ENCODE results near the gene FOXE3.
"Not testable (repeated sequence)": the region's sequence is repeated elsewhere in the genome, so short reads cannot be mapped to it uniquely, and the experiment has no call there.

The FOXE3 gene

DNA sequence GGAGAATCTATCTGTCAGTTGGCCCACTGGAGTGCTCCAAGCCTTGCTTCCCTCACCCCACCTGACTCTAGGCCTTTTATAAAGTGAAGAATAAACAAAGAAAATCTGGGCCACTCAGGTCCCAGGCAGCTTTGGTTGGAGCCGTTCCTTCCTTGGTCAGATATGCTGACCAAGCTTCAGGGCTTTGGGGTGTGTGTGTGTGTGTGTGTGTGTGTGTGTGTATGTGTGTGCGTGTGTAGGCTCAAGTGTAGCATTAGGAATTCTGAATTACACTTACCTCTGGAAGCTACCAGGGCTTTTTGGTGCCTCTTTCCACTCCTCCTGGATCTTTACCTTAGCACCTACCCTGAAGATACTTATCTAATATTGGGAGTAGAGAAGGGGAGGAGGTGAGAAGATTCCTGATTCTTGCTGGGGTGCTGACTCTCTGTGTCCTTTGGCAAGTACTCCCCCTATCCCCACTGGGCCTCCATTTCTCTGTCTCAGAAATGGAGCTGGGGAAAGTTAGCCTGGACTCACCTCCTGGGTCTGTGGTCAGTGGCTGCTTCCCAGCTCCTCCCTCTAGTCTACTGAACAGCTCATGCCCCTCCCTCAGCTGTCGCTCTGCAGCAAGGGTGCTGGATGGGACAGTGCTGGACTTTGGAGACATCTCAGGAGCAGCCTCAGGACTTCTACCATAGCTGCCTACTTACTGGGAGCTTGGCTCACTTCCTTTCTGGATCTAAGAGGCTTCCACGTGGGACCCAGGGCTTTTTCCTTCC lies 32.6 kb downstream of the FOXE3 start:
- DNase-seq (ENCODE audit: low read depth in 2 of 2) = no peak

DNA sequence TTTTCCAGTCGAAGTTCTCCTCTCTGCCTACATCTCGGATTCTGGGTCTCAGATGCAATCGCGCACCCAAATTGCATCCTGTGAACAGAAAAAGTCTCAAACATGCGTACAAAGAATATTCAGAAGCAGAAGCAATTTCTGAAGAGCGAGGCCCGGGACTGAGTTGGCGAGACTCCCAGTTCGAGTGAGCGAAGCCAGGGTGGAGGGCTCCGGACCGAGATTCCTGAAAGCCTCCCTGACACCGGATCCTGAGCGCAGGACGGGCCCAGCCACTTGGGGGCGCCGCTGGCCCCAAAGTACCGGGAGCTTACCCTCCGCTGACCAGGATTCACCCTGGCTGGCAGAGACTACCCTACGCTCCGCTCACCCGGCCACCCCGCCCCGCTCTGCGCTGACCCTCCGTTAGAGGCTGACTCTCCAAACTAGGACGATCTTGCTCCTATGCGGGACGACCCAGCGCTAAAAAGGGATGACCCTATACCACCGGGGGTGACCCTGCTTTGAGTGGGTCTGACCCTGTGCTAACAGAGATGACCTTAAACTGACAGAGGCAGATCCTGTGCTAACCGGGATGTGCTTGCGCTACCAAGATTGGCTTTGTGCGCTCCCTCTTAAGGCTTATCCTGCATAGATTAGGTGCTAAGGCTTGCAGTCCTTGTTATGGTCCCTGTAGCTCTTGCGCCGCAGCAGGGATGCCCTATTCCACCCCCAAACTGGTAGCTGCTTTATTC lies 33.9 kb downstream of the FOXE3 start:
- no peak for DNase-seq (ENCODE audit: low read depth in 2 of 2)

DNA sequence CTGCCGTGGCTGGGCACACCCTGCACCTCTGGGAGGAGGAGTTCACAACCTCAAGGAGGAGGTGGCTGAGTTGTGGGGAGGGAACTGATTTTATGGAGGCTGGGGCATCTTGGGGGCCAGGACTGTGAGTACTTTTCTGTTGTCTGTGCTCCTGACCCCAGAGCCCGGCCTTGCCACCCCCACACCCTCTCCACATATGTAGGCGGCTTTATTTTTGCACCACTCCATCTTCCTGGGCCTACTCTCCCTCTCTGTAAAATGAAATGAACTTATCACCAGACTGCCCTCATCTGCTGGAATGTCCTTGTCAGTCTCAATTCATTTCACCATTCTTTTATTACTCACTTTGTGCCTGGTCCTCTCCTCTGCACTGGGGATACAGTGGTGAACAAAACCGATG lies 34.5 kb downstream of the FOXE3 start:
- DNase-seq (ENCODE audit: low read depth in 2 of 2) = no peak

DNA sequence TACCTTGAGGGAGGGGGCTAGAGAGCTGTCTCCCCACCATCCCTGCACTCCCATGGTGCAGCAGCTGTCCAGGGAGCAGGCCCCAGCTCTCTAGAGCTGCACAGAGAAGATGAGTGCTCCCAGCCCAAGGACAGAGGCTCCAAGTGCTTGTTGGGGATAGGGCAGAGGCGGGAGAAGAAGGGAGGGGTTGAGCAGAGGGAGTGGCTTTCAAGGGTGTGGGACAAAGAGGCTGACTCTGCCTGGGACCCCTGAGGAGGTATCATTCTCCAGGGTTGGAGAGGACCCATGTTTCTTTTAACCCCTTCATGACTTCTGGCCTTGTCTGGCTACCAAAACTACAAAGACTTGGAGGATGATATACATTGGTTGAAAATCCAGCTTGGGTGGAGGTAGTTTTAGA lies 36.3 kb downstream of the FOXE3 start:
- DNase-seq (ENCODE audit: low read depth in 2 of 2) = no peak

DNA sequence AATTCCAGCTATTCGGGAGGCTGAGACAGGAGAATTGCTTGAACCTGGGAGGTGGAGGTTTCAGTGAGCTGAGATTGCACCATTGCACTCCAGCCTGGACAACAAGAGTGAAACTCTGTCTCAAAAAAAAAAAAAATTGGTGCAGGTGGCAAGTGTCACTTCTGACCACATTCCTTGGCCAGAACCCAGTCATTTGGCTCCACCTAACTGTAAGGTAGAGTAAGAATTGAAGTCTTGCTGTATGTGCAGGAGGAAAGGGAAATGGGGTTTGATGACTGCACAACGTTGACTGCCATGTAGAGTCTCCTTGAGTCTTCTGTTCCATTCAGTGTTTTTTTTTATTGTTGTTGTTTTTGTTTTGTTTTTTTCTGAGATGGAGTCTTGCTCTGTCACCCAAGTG lies 37.8 kb downstream of the FOXE3 start:
- DNase-seq (ENCODE audit: low read depth in 2 of 2) = not testable (repeated sequence)

DNA sequence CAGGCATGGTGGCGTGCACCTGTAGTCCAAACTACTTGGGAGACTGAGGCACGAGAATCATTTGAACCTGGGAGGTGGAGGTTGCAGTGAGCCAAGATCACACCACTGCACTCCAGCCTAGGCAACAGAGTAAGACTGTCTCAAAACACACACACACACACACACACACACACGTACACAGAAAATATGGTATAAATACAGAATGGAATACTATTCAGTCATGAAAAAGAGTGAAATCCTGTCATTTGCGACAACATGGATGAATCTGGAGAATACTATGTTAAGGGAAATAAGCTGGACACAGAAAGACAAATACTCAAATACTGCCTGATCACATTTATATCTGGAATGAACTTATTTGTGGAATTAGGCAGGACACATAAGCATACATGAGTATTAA lies 40.2 kb downstream of the FOXE3 start:
- no peak for DNase-seq (ENCODE audit: low read depth in 2 of 2)

DNA sequence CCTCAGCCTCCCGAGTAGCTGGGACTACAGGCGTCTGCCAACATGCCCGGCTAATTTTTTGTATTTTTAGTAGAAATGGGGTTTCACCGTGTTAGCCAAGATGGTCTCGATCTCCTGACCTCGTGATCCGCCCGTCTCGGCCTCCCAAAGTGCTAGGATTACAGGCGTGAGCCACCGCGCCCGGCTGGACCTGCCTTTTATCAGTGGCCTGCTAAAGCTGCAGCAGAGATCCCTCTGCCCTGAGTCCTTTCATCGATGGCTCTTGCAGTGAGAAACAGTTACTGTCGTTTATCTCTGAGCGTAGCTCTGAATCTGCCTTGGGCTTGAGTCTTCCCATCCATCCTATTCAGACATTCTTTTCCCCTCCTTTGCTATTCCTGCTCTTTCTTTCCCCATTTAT lies 41.5 kb downstream of the FOXE3 start:
- not testable (repeated sequence) for DNase-seq (ENCODE audit: low read depth in 2 of 2)

DNA sequence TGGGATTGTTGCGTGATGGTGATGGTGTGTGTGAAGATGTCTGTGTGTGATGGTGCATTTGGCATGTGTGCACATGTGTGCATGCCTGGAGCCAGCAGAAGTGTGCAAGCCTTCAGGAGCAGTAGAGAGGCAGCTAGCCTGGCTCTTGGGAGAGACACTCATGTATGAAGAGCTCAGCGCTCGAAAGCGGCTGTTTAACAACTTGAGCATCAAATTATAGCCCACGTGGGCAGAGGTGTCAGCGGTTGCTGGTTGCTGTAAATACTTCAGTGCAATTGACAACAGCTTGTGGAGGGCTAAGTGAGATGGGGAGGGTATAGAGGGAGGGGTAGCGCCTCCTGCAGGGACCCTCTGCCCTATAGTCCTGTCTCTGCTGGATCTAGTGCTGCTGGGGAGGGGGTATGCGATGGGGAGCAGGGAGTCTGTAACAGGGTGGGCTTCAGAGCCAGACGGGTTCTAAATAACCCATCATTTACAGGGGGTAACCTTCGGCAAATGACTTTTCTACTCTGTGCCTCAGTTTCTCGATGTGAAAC lies 43.2 kb downstream of the FOXE3 start:
- DNase-seq (ENCODE audit: low read depth in 2 of 2) = no peak

DNA sequence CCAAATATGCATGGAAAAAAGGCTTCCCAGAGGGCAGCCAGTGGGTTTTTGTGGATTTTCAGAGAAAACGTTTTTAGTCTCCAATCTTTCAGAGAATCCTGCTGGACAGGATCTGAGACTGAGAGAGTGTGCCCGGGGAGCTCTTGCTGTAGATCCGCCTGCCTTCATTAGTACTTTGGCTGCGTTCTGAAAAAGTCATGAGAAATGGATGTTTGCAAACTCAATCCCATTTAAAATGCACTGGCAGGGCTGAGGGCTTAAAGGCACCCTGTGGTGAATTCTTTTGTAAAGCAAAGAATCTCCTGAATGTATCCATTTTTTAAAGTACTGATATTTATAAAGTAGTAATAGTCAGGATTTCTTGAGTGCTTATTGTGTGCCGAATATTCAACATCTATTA lies 44.0 kb downstream of the FOXE3 start:
- DNase-seq (ENCODE audit: low read depth in 2 of 2) = no peak

DNA sequence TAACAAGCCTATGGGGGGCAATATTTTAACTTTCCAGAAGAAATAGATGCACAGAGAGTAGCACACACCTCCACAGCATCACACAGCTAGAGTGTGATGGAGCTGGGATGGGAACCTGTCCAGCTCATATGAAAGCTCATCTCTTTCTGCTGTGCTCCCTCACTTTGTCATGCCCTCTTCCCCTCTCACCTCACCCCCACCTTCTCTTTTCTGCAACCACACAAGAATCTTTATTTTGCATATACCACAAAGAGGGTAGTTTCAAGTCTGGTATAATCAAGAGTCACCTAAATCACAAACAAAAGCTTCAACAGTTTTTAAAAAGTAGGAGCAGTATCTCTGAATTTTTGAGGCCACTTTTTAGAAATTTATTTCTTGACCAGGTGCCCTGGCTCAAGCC lies 44.4 kb downstream of the FOXE3 start:
- no peak for DNase-seq (ENCODE audit: low read depth in 2 of 2)

DNA sequence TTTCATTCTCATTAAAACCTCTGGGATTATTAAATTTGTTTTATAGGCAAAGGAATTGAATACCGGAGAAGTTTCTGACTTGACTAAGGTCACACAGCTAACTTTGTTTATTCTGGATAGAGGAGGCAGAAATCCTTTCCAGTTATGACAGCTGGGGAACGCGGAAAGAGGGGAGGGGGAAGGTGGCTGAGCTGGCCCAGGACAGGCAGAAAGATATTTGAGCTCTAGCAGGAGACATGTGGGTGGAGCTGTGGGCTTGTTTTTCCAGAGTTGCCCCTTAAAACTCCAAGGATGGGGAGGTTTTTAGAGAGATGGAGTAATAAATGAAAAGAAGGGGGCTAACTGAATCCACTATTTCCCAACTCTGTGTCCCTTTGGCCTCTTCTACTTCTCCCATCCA lies 49.5 kb downstream of the FOXE3 start:
- DNase-seq (ENCODE audit: low read depth in 2 of 2) = no peak

All from fibroblast of skin of left quadriceps (primary cell).